ENCODE data around the gene CMSS1. TPM values are rescaled to one million over a fixed set of nuclear protein-coding genes. Genes with fewer than 3 reads are reported as not detected.

Gene CMSS1
- total RNA-seq, 1 experiment from 2014 or later = 64.1 TPM

DNA sequence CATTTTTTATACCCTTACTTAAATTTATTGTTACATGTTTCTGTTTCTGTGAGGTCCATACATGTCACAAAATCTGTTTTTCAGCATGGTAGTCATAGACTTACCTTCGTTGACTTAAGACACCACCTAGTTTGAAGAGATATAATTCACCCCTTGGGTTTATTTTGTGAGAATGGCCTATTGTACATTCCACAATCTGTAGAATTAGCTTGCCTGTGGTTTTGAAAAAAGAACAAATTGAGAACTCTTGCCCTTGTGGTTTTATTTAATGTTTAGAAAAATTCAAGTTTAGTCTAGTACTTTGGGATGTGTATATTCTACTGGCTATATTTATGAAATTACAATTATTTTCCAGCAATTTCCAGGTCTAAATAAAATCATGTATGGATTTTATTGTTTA is 265.1 kb downstream of the CMSS1 start:
- H3K9me2 ChIP-seq (ENCODE audit: insufficient read depth) = no peaks in the 10 kb centered on the region
- no peak overlapping the region for H3K27ac ChIP-seq (ENCODE audit: low read depth, low read length)
- ChIA-PET POLR2A (no interaction called here), RAD21 (ENCODE audit: low non-redundant PET in 1 of 2, low total read pairs in 2 of 2, uncharacterized antibody in 2 of 2, unreplicated experiment in 2 of 2) (no interaction called here), CTCF (interaction anchor here (2.1 kb wide), 1 partner anchor 14 kb away, joined by 7 read pairs; no protein-coding TSS in a partner anchor)
- H3K9me3 ChIP-seq (ENCODE audit: control insufficient read depth in 1 of 2, insufficient read depth in 1 of 2, low read depth in 1 of 2, low read length in 2 of 2) = no peaks in the 10 kb centered on the region
- H3K36me3 ChIP-seq (ENCODE audit: control insufficient read depth in 1 of 2, insufficient read depth in 2 of 2, low read length in 2 of 2) = no peaks in the 10 kb centered on the region
- BruUV-seq (replicated peaks) = no TSS peak
- no peak overlapping the region for H3K4me3 ChIP-seq (replicated peaks in 1 of 2; ENCODE audit: low read depth in 1 of 2, low read length in 2 of 2)
- ATAC-seq = no peak
- no peaks in the 10 kb centered on the region for H3K79me2 ChIP-seq (ENCODE audit: insufficient read depth, low read length)
- DNase-seq (ENCODE audit: low read depth, low spot score) = no peak
- H2AFZ ChIP-seq (ENCODE audit: low read depth, low read length, poor library complexity, severe bottlenecking) = no peak overlapping the region
- no peaks in the 10 kb centered on the region for H4K20me1 ChIP-seq (ENCODE audit: insufficient read depth)
- H3K27me3 ChIP-seq (ENCODE audit: insufficient read depth, low read length) = no peaks in the 10 kb centered on the region
- H3K9ac ChIP-seq (ENCODE audit: low read length) = no peak overlapping the region
- intact Hi-C loops (cut with micrococcal nuclease) = no loop called here
- no peak overlapping the region for H3K4me2 ChIP-seq (ENCODE audit: low read length)
- TF ChIP-seq SIN3A (IDR thresholded peaks at IDR 0.05; ENCODE audit: low read depth) (no peak), ZFX (IDR thresholded peaks at IDR 0.05) (no peak), EZH2 (IDR thresholded peaks at IDR 0.05) (no peak), SRF (IDR thresholded peaks at IDR 0.05; ENCODE audit: low read depth) (no peak), RAD21 (IDR thresholded peaks at IDR 0.05; ENCODE audit: low read depth) (no peak), POLR2A (IDR thresholded peaks at IDR 0.05; ENCODE audit: borderline replicate concordance, extremely low read depth, insufficient read depth, insufficient read length) (no peak), EZH2phosphoT487 (IDR thresholded peaks at IDR 0.05; ENCODE audit: borderline replicate concordance) (no peak), ELF1 (IDR thresholded peaks at IDR 0.05; ENCODE audit: borderline replicate concordance, low read depth) (no peak), TCF7L2 (IDR thresholded peaks at IDR 0.05; ENCODE audit: borderline replicate concordance, extremely low read depth, insufficient read depth, insufficient read length) (no peak), JUND (IDR thresholded peaks at IDR 0.05) (no peak)
- TF ChIP-seq, protein P1, sequence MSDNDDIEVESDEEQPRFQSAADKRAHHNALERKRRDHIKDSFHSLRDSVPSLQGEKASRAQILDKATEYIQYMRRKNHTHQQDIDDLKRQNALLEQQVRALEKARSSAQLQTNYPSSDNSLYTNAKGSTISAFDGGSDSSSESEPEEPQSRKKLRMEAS (IDR thresholded peaks at IDR 0.05) = no peak
- TF ChIP-seq, protein P2, sequence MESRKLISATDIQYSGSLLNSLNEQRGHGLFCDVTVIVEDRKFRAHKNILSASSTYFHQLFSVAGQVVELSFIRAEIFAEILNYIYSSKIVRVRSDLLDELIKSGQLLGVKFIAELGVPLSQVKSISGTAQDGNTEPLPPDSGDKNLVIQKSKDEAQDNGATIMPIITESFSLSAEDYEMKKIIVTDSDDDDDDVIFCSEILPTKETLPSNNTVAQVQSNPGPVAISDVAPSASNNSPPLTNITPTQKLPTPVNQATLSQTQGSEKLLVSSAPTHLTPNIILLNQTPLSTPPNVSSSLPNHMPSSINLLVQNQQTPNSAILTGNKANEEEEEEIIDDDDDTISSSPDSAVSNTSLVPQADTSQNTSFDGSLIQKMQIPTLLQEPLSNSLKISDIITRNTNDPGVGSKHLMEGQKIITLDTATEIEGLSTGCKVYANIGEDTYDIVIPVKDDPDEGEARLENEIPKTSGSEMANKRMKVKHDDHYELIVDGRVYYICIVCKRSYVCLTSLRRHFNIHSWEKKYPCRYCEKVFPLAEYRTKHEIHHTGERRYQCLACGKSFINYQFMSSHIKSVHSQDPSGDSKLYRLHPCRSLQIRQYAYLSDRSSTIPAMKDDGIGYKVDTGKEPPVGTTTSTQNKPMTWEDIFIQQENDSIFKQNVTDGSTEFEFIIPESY (IDR thresholded peaks at IDR 0.05; ENCODE audit: extremely low read depth, insufficient replicate concordance, low read length) = no peak
- no peaks in the 10 kb centered on the region for H3K4me1 ChIP-seq (ENCODE audit: control insufficient read depth in 1 of 2, insufficient read depth in 2 of 2, low read length in 2 of 2)
